ENCODE measurements around the gene STK40.

The STK40 gene

GRCh38 chr1:36385410-36386264 lies at the start of gene STK40:
TSS of gene STK40 (minus strand) at chr1:36385924. CDS start at chr1:36361332, 24,592 bp downstream.
- DNase-seq (ENCODE audit: low read depth in 2 of 2), result peak; percentile 97 to 98

- no peak for DNase-seq (ENCODE audit: low read depth in 2 of 2)
Measured at GRCh38 chr1:36433102-36433501, 47.4 kb upstream of the STK40 start.

GRCh38 chr1:36432616-36433015 lies 46.9 kb upstream of the STK40 start:
- DNase-seq (ENCODE audit: low read depth in 2 of 2), result no peak

- DNase-seq (ENCODE audit: low read depth in 2 of 2), result no peak
Measured at GRCh38 chr1:36425791-36426190, 40.1 kb upstream of the STK40 start.

- no peak for DNase-seq (ENCODE audit: low read depth in 2 of 2)
Measured at GRCh38 chr1:36421649-36422048, 35.9 kb upstream of the STK40 start.

- peak; percentile 83 to 96 for DNase-seq (ENCODE audit: low read depth in 2 of 2)
Measured at GRCh38 chr1:36420836-36421317, 35.2 kb upstream of the STK40 start.

- DNase-seq (ENCODE audit: low read depth in 2 of 2), result no peak
Measured at GRCh38 chr1:36420409-36420808, 34.7 kb upstream of the STK40 start.

GRCh38 chr1:36419569-36419968 lies 33.8 kb upstream of the STK40 start:
- DNase-seq (ENCODE audit: low read depth in 2 of 2), result no peak

- DNase-seq (ENCODE audit: low read depth in 2 of 2), result no peak
Measured at GRCh38 chr1:36419140-36419539, 33.4 kb upstream of the STK40 start.

GRCh38 chr1:36417931-36418330 lies 32.2 kb upstream of the STK40 start:
- DNase-seq (ENCODE audit: low read depth in 2 of 2), result no peak

GRCh38 chr1:36415661-36416326 lies 30.1 kb upstream of the STK40 start:
- no peak for DNase-seq (ENCODE audit: low read depth in 2 of 2)

- DNase-seq (ENCODE audit: low read depth in 2 of 2), result no peak
Measured at GRCh38 chr1:36414384-36414783, 28.7 kb upstream of the STK40 start.

- DNase-seq (ENCODE audit: low read depth in 2 of 2), result peak in 1 of 2 experiments; percentile 19
Measured at GRCh38 chr1:36411674-36412648, 26.2 kb upstream of the STK40 start.

- DNase-seq (ENCODE audit: low read depth in 2 of 2), result no peak
Measured at GRCh38 chr1:36408479-36408878, 22.8 kb upstream of the STK40 start.

GRCh38 chr1:36406440-36406839 lies 20.7 kb upstream of the STK40 start:
- DNase-seq (ENCODE audit: low read depth in 2 of 2), result no peak

- no peak for DNase-seq (ENCODE audit: low read depth in 2 of 2)
Measured at GRCh38 chr1:36402504-36402890, 16.8 kb upstream of the STK40 start.

GRCh38 chr1:36401602-36402503 lies 16.1 kb upstream of the STK40 start:
- DNase-seq (ENCODE audit: low read depth in 2 of 2), result no peak

GRCh38 chr1:36400825-36401601 lies 15.3 kb upstream of the STK40 start:
- DNase-seq (ENCODE audit: low read depth in 2 of 2), result peak in 1 of 2 experiments; percentile 64

GRCh38 chr1:36400514-36400824 lies 14.7 kb upstream of the STK40 start:
- DNase-seq (ENCODE audit: low read depth in 2 of 2), result no peak

GRCh38 chr1:36398370-36398977 lies 12.8 kb upstream of the STK40 start:
- no peak for DNase-seq (ENCODE audit: low read depth in 2 of 2)
